Left ventricle myocardium inferior (tissue), 1 donor: Measurements from ENCODE around the gene SSTR3. TPM values are rescaled to one million over a fixed set of nuclear protein-coding genes. Genes with fewer than 3 reads are reported as not detected.
A peak's percentile ranks its signal among the peaks of the same experiment; 100 is the strongest.

Source experiments
- DNase-seq: peaks from one replicate; pipeline ENCODE4 v3.0.0-alpha.2; 2020
- H3K27ac ChIP-seq: fragments of 200-600 bp; replicated peaks from 2 replicates; pipeline ENCODE4 v1.8.0; 2021
- H3K27me3 ChIP-seq: fragments of 200-600 bp; 2 replicates; pipeline ENCODE4 v1.8.0; 2021; ENCODE audit warnings: low read depth
- H3K36me3 ChIP-seq: fragments of 200-600 bp; 2 replicates; pipeline ENCODE4 v1.8.0; 2021
- H3K4me1 ChIP-seq: fragments of 200-600 bp; 2 replicates; pipeline ENCODE4 v1.8.0; 2021
- H3K4me3 ChIP-seq: fragments of 200-600 bp; 2 replicates; pipeline ENCODE4 v1.8.0; 2021; ENCODE audit warnings: mild to moderate bottlenecking, moderate library complexity
- H3K9me3 ChIP-seq: fragments of 200-600 bp; replicated peaks from 2 replicates; pipeline ENCODE4 v1.8.0; 2021
- CTCF ChIP-seq: fragments of 200-600 bp; IDR thresholded peaks from 2 replicates; pipeline ENCODE4 v1.8.0; 2021; ENCODE audit warnings: antibody characterized with exemption, mild to moderate bottlenecking, borderline replicate concordance
- intact Hi-C: fragments of 100-400 bp; cut with micrococcal nuclease; formaldehyde crosslinking; loops from one replicate; pipeline ENCODE4 v1.11.0; 2022
- total RNA-seq: library from RNA; stranded (reverse); fragmentation: NEBNext Ultra II Directional; extraction: Animal tissue kit (Norgen Biotek cat#: 25700); gene quantifications from one replicate; pipeline ENCODE4 v1.2.1, GENCODE V29; 2021
- donor health status: DM: no; HTN: yes; CAD: no; lungs with severe emphysema.

SSTR3 gene
- total RNA-seq, 1 donor from 2014 or later = not detected

GRCh38 chr22:37179126-37179470 lies 33.2 kb downstream of the SSTR3 start:
- intact Hi-C loops = no loop called here
- H3K27ac ChIP-seq = peak overlapping the region; percentile 25
- no peak for DNase-seq

GRCh38 chr22:37178350-37179125 lies 33.7 kb downstream of the SSTR3 start:
- TF ChIP-seq CTCF = no peak
- DNase-seq = no peak
- Histone ChIP-seq H3K4me1 (peaks cover 54% of the 10 kb centered on the region), H3K27ac (peak overlapping the region; percentile 25), H3K4me3 (no peak overlapping the region), H3K27me3 (no peaks in the 10 kb centered on the region), H3K36me3 (no peaks in the 10 kb centered on the region), H3K9me3 (no peaks in the 10 kb centered on the region)
- intact Hi-C loops = no loop called here

More at GRCh38 chr22:37179126-37179470, 33.2 kb downstream of the SSTR3 start:
- TF ChIP-seq CTCF = no peak
- Histone ChIP-seq H3K9me3 (no peaks in the 10 kb centered on the region), H3K36me3 (no peaks in the 10 kb centered on the region), H3K27me3 (no peaks in the 10 kb centered on the region), H3K4me3 (no peak overlapping the region), H3K4me1 (peaks cover 58% of the 10 kb centered on the region)

GRCh38 chr22:37177755-37178154 lies 34.5 kb downstream of the SSTR3 start:
- no peak for DNase-seq

GRCh38 chr22:37177221-37177620 lies 35.1 kb downstream of the SSTR3 start:
- Histone ChIP-seq H3K27me3 (no peaks in the 10 kb centered on the region), H3K4me3 (peak overlapping the region; percentile 39), H3K4me1 (peaks cover 54% of the 10 kb centered on the region), H3K27ac (peak overlapping the region; percentile 60), H3K9me3 (no peaks in the 10 kb centered on the region), H3K36me3 (no peaks in the 10 kb centered on the region)
- intact Hi-C loops = no loop called here
- no peak for TF ChIP-seq CTCF
- DNase-seq = no peak

More at GRCh38 chr22:37177755-37178154, 34.5 kb downstream of the SSTR3 start:
- intact Hi-C loops = no loop called here
- H3K4me3 ChIP-seq = no peak overlapping the region
- no peaks in the 10 kb centered on the region for H3K36me3 ChIP-seq
- H3K27ac ChIP-seq = peak overlapping the region; percentile 60
- TF ChIP-seq CTCF = no peak
- no peaks in the 10 kb centered on the region for H3K27me3 ChIP-seq
- no peaks in the 10 kb centered on the region for H3K9me3 ChIP-seq
- H3K4me1 ChIP-seq = peaks cover 54% of the 10 kb centered on the region

- H3K36me3 ChIP-seq = no peaks in the 10 kb centered on the region
- H3K4me3 ChIP-seq = peak overlapping the region; percentile 39
- no peak for TF ChIP-seq CTCF
- no peaks in the 10 kb centered on the region for H3K27me3 ChIP-seq
- H3K27ac ChIP-seq = peak overlapping the region; percentile 60
- H3K9me3 ChIP-seq = no peaks in the 10 kb centered on the region
- peaks cover 54% of the 10 kb centered on the region for H3K4me1 ChIP-seq
- intact Hi-C loops = no loop called here
- peak; percentile 79 for DNase-seq
Measured at GRCh38 chr22:37176464-37177061, 35.7 kb downstream of the SSTR3 start.
